Suprapubic skin (tissue), 4 donors: ENCODE measurements around the gene TMEM139.

Source experiments
- EP300 ChIP-seq: sonication (generic); formaldehyde crosslinking; IDR thresholded peaks from one replicate; pipeline ENCODE4 v1.6.1; 2017; ENCODE audit warnings: antibody characterized with exemption
- POLR2A ChIP-seq, 2 donors: fragments of 450-650 bp; IDR thresholded peaks; one replicate each; pipeline ENCODE4 v1.6.1; 2017; ENCODE audit warnings: antibody characterized with exemption in 2 of 2, mild to moderate bottlenecking in 2 of 2, moderate library complexity in 2 of 2
- POLR2AphosphoS5 ChIP-seq, 3 donors: sonication (generic); formaldehyde crosslinking; IDR thresholded peaks; one replicate each; pipeline ENCODE4 v1.6.1; 2017; ENCODE audit warnings: antibody characterized with exemption in 3 of 3
- TF ChIP-seq, protein P1 (sequence below), 2 donors: fragments of 200-600 bp in 1 of 2; fragments of 450-650 bp in 1 of 2; sonication (generic) in 1 of 2; IDR thresholded peaks; one replicate each; pipeline ENCODE4 v1.5.1; 2016 to 2019; ENCODE audit warnings: antibody characterized with exemption in 2 of 2, mild to moderate bottlenecking in 1 of 2, moderate library complexity in 1 of 2

DNA sequence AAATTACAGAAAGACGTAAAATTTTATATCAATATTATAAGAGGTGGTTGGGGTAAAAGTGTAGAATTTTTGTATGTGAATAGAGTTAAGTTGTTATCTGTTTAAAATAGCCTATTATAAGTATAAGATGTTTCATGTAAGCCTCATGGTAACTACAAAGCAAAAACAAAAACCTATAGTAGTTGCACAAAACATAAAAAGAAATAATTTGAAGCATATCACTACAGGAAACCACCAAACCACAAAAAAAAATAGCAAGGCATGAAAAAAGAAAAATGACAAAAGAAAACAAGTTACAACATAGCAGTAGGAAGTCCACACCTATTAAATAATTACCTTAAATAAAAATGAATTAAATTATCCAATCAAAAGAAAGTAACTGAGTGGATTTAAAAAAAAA is 33.9 kb upstream of the TMEM139 start:
- TF ChIP-seq, protein P1, sequence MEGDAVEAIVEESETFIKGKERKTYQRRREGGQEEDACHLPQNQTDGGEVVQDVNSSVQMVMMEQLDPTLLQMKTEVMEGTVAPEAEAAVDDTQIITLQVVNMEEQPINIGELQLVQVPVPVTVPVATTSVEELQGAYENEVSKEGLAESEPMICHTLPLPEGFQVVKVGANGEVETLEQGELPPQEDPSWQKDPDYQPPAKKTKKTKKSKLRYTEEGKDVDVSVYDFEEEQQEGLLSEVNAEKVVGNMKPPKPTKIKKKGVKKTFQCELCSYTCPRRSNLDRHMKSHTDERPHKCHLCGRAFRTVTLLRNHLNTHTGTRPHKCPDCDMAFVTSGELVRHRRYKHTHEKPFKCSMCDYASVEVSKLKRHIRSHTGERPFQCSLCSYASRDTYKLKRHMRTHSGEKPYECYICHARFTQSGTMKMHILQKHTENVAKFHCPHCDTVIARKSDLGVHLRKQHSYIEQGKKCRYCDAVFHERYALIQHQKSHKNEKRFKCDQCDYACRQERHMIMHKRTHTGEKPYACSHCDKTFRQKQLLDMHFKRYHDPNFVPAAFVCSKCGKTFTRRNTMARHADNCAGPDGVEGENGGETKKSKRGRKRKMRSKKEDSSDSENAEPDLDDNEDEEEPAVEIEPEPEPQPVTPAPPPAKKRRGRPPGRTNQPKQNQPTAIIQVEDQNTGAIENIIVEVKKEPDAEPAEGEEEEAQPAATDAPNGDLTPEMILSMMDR (IDR thresholded peaks at IDR 0.05): no peak
- TF ChIP-seq POLR2AphosphoS5 (IDR thresholded peaks at IDR 0.05) (no peak), EP300 (no peak), POLR2A (IDR thresholded peaks at IDR 0.05) (no peak)
